ENCODE data around the gene RPL5. TPM values are rescaled to one million over a fixed set of nuclear protein-coding genes. Genes with fewer than 3 reads are reported as not detected.

RPL5 gene
- total and polyA plus RNA-seq, 2 experiments from 2014 or later: 2,182 to 3,547 TPM

GRCh38 chr1:92831368-92831761 lies 475 bp upstream of the RPL5 start (continued):
- TF ChIP-seq, protein P1, sequence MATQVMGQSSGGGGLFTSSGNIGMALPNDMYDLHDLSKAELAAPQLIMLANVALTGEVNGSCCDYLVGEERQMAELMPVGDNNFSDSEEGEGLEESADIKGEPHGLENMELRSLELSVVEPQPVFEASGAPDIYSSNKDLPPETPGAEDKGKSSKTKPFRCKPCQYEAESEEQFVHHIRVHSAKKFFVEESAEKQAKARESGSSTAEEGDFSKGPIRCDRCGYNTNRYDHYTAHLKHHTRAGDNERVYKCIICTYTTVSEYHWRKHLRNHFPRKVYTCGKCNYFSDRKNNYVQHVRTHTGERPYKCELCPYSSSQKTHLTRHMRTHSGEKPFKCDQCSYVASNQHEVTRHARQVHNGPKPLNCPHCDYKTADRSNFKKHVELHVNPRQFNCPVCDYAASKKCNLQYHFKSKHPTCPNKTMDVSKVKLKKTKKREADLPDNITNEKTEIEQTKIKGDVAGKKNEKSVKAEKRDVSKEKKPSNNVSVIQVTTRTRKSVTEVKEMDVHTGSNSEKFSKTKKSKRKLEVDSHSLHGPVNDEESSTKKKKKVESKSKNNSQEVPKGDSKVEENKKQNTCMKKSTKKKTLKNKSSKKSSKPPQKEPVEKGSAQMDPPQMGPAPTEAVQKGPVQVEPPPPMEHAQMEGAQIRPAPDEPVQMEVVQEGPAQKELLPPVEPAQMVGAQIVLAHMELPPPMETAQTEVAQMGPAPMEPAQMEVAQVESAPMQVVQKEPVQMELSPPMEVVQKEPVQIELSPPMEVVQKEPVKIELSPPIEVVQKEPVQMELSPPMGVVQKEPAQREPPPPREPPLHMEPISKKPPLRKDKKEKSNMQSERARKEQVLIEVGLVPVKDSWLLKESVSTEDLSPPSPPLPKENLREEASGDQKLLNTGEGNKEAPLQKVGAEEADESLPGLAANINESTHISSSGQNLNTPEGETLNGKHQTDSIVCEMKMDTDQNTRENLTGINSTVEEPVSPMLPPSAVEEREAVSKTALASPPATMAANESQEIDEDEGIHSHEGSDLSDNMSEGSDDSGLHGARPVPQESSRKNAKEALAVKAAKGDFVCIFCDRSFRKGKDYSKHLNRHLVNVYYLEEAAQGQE (IDR thresholded peaks at IDR 0.05; ENCODE audit: unreplicated experiment): no peak
- TF ChIP-seq NANOG (IDR thresholded peaks at IDR 0.05; ENCODE audit: borderline replicate concordance): no peak
- TF ChIP-seq EZH2phosphoT487 (IDR thresholded peaks at IDR 0.05; ENCODE audit: unreplicated experiment): no peak
- no peak for TF ChIP-seq ETS1 (IDR thresholded peaks at IDR 0.05)
- TF ChIP-seq STAT1 (IDR thresholded peaks at IDR 0.05; ENCODE audit: unreplicated experiment): no peak
- no peak for TF ChIP-seq JUNB (IDR thresholded peaks at IDR 0.05; ENCODE audit: unreplicated experiment)
- TF ChIP-seq CREB1 (CRISPR knock-in tag; IDR thresholded peaks at IDR 0.05; ENCODE audit: low read depth): no peak
- TF ChIP-seq ZNF331 (CRISPR knock-in tag; IDR thresholded peaks at IDR 0.05; ENCODE audit: low read depth): no peak
- TF ChIP-seq CTCF (conservative IDR thresholded peaks at IDR 0.05; ENCODE audit: low read depth in 2 of 2): no peak
- no peak for TF ChIP-seq EZH2 (IDR thresholded peaks at IDR 0.05; ENCODE audit: low read depth, unreplicated experiment)
- no peak for TF ChIP-seq ZNF114 (CRISPR knock-in tag; IDR thresholded peaks at IDR 0.05)

DNA sequence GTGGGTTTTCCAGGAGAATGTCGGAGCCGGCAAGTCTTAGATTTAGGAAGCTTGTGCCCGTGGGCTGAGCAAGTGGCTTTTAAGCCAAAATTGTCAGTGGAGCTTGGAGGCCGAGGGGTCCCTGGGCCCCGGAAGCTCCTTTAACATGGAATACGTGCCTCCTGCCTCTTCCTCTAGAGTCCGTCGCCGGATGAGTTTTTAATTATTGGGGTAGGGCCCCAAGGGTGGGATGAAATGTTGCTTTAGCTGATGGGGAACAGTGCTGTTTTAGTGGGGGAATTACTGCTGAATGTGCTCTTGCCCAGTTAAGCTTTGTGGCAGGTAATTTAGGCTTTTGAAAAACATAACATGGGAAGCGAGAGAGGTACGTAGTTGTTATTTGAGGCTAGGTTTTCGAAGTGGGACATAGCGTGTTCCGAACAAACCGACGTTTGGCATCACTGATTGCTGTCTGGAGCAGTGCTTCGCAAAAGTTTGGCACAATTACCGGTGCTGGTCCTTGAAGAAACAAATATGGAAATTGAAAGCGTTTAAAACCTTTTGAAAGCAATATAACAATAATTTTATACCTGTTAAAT lies 786 bp downstream of the RPL5 start:
- Histone ChIP-seq H3K9me2 (ENCODE audit: insufficient read depth) (no peaks in the 10 kb centered on the region), H3K27me3 (ENCODE audit: insufficient read depth) (no peaks in the 10 kb centered on the region), H3F3A (replicated peaks; ENCODE audit: low read depth) (peaks cover 25% of the 10 kb centered on the region), H3K4me2 (peak overlapping the region; percentile 83), H3K27ac (ENCODE audit: low read depth) (peak overlapping the region; percentile 88), H3K36me3 (ENCODE audit: insufficient read depth) (peaks cover 51% of the 10 kb centered on the region), H2AFZ (no peak overlapping the region), H3K4me1 (ENCODE audit: insufficient read depth) (peaks cover 22% of the 10 kb centered on the region), H3K4me3 (peak overlapping the region; percentile 88), H4K20me1 (replicated peaks; ENCODE audit: insufficient read depth) (peaks cover 45% of the 10 kb centered on the region), H3K79me2 (replicated peaks; ENCODE audit: insufficient read depth) (peaks cover 58% of the 10 kb centered on the region)
- no peak for TF ChIP-seq EZH2 (IDR thresholded peaks at IDR 0.05; ENCODE audit: low read depth, unreplicated experiment)
- no peak for TF ChIP-seq STAT1 (IDR thresholded peaks at IDR 0.05; ENCODE audit: unreplicated experiment)
- TF ChIP-seq, protein P1 (IDR thresholded peaks at IDR 0.05; ENCODE audit: unreplicated experiment): no peak
- TF ChIP-seq NANOG (IDR thresholded peaks at IDR 0.05; ENCODE audit: borderline replicate concordance): no peak
- H3K4me3 Mint-ChIP-seq: peak overlapping the region; percentile 98
- H3K4me1 Mint-ChIP-seq: peaks cover 24% of the 10 kb centered on the region
- H3K9me3 Mint-ChIP-seq: no peaks in the 10 kb centered on the region
- DNase-seq (ENCODE audit: low spot score) (no peak), ATAC-seq (peak; percentile 4; the same call in 2 of the 3 replicates)
- H3K27ac Mint-ChIP-seq: peak overlapping the region; percentile 100
- H3K36me3 Mint-ChIP-seq (ENCODE audit: low read depth): peaks cover 58% of the 10 kb centered on the region
- peaks cover 24% of the 10 kb centered on the region for H3K27me3 Mint-ChIP-seq (ENCODE audit: insufficient read depth, low read depth, poor library complexity)

Data from GM23338 (cell line).